GM19397 (cell line): ENCODE data around the gene TRPM2.

Experiments used
- ATAC-seq: cut with Tn5 transposase; IDR thresholded peaks from one replicate; pipeline ENCODE4 v1.9.1; 2021; ENCODE audit warnings: mild to moderate bottlenecking, moderate library complexity; ENCODE audit not compliant: unreplicated experiment

The TRPM2 gene

GRCh38 chr21:44424608-44425306 is 71.3 kb downstream of the TRPM2 start:
- ATAC-seq, result no peak

- no peak for ATAC-seq
Measured at GRCh38 chr21:44425307-44425894, 72.0 kb downstream of the TRPM2 start.

- no peak for ATAC-seq
Measured at GRCh38 chr21:44425895-44426662, 72.7 kb downstream of the TRPM2 start.

- ATAC-seq, result no peak
Measured at GRCh38 chr21:44426663-44427191, 73.3 kb downstream of the TRPM2 start.

- no peak for ATAC-seq
Measured at GRCh38 chr21:44427241-44428120, 74.1 kb downstream of the TRPM2 start.

GRCh38 chr21:44428281-44428960 is 75.0 kb downstream of the TRPM2 start:
- ATAC-seq, result no peak

GRCh38 chr21:44429894-44430293 is 76.5 kb downstream of the TRPM2 start:
- ATAC-seq, result no peak

GRCh38 chr21:44431300-44431699 is 77.9 kb downstream of the TRPM2 start:
- ATAC-seq, result no peak

- ATAC-seq, result no peak
Measured at GRCh38 chr21:44432841-44433790, 79.7 kb downstream of the TRPM2 start.

GRCh38 chr21:44433791-44434567 is 80.6 kb downstream of the TRPM2 start:
- ATAC-seq, result no peak

- no peak for ATAC-seq
Measured at GRCh38 chr21:44434568-44434925, 81.1 kb downstream of the TRPM2 start.

GRCh38 chr21:44434936-44435635 is 81.7 kb downstream of the TRPM2 start:
- no peak for ATAC-seq

- no peak for ATAC-seq
Measured at GRCh38 chr21:44436111-44436611, 82.7 kb downstream of the TRPM2 start.

- ATAC-seq, result no peak
Measured at GRCh38 chr21:44436958-44437357, 83.5 kb downstream of the TRPM2 start.

GRCh38 chr21:44437371-44437695 is 83.9 kb downstream of the TRPM2 start:
- no peak for ATAC-seq

GRCh38 chr21:44437696-44438431 is 84.4 kb downstream of the TRPM2 start:
- ATAC-seq, result no peak
